ENCODE data around the gene MRM2.
A peak's percentile ranks its signal among the peaks of the same experiment; 100 is the strongest.
"Not testable (repeated sequence)": the region's sequence is repeated elsewhere in the genome, so short reads cannot be mapped to it uniquely, and the experiment has no call there.

Gene MRM2

DNA sequence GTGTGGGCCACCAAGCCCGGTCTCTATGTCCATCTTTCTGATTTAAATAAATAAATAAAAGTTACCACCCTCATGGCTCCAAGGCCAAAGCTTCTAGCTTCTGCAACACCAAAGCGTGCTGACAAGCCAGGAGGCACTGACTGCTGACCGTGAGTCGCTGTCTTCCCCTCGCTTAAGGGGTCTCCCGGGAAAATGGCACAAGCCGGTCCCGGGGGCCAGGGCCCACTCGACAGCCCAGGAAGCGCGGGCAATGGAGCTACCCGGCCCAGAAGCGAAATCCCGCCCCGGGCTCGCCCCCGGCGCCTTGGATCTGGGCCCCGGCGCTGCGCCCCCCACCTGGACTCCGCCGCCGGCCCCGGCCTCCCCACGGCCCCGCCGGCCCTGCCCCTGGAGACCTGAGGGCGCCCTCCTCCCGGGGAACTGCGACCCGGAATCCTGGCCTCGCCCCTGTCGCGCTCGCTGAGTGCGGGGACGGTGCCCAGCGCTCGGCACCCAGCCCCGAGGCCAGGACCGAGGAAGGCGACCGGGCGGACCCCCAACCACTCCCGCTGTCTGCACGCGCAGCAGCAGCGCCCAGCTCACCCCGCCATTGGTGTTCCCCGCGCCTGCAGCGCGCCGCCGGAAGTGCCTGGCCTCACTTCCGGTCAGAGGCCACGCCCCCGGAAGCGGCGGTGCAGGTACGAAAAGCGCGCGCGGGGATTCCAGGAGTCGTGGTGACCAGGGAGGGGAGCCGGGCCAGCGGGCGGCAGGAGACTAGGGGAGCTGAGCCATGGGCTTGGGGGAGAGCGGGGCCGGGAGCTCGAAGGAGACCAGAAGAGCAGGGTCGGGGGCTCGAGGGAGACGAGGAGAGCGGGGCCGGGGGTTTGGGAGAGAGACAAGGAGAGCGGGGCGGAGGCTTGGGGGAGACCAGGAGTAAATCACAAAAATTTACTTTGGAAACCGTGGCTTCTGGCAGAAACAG, at the start of gene MRM2, which contains the start of gene NUDT1:
MRM2 (minus strand) TSS at position 626 of the 961 bp plus-strand sequence; CDS start at position 590, 36 bp downstream.
NUDT1 (plus strand) TSS at position 647 of the 961 bp plus-strand sequence. CDS start 2,349 bp downstream, outside the sequence.
- DNase-seq (ENCODE audit: low spot score): peak; percentile 73

DNA sequence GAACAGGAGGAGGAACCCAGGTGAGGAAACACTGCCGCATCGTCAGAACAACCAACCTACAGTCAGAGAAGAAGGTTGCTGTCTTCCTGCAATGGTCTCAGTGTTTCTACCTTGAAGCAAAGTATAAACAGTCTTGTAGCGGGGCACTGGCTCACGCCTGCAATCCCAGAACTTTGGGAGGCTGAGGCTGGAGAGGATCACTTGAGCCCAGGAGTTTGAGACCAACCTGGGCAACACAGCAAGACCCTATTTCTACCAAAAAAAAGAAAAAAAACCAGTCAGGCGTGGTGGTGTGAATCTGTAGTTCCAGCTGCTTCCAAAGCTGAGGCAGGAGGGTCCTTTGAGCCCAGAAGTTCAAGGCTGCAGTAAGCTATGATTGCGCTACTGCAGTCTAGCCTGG, 48.9 kb upstream of the MRM2 start:
- DNase-seq (ENCODE audit: low spot score): no peak

GRCh38 chr7:2289621-2290020, 47.6 kb upstream of the MRM2 start:
- no peak for DNase-seq (ENCODE audit: low spot score)

DNA sequence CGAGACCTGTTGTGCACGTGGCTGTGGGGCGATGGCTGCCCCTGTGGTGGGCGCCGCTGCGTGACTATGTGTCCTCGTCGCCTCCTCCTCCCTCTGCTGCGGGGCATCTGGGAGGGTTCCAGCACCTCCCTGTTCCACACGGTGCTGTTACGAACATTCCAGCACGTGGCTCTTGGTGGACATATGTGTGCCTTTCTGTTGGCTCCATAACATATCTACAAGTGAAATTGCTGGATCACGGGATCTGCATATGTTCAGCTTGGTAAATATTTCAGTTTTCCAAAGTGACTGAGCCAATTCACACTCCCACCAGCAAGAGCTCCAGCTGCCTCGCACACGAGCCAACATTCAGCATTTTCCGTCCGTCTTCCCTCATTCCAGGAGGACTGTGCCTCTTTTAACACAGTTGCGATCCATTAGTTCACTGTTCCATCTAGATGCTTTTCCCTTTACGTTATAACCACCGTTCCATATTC, 47.1 kb upstream of the MRM2 start:
- no peak for DNase-seq (ENCODE audit: low spot score)

- no peak for DNase-seq (ENCODE audit: low spot score)
Observed at GRCh38 chr7:2288503-2288902, 46.5 kb upstream of the MRM2 start.

DNA sequence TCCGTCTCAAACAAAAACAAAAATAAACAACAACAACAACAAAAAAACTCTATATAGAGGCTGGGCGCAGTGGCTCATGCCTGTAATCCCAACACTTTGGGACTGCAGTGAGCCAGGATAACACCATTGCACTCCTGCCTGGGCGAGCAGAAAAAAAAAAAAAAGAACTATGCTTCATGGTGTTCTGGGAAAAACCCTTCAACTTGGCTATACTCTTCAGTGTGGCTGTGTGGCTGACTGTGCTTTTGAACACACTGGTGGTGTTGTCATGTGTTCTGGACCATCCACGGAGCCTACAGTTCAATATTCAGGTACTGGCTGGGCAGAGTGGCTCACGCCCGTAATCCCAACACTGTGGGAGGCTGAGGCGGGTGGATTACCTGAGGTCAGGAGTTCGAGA, 45.7 kb upstream of the MRM2 start:
- DNase-seq (ENCODE audit: low spot score): no peak

DNA sequence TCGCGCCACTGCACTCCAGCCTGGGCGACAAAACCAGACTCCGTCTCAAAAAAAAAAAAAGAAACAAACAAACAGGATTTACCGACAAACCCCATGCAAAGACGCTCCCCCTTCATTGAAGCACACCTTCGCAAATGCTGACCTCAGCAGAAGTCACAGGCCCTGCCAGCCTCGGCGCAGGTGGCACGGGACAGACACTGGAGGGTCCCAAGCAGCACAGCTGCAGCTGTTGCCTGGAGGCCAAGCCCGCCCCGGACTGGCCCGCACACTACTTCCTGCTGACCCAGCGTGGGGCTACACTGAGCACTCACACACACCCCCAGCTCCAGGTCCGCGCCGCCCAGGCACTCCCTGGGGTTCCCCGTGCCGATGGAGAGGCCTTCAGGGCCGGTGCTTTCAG, 41.1 kb upstream of the MRM2 start:
- no peak for DNase-seq (ENCODE audit: low spot score)

DNA sequence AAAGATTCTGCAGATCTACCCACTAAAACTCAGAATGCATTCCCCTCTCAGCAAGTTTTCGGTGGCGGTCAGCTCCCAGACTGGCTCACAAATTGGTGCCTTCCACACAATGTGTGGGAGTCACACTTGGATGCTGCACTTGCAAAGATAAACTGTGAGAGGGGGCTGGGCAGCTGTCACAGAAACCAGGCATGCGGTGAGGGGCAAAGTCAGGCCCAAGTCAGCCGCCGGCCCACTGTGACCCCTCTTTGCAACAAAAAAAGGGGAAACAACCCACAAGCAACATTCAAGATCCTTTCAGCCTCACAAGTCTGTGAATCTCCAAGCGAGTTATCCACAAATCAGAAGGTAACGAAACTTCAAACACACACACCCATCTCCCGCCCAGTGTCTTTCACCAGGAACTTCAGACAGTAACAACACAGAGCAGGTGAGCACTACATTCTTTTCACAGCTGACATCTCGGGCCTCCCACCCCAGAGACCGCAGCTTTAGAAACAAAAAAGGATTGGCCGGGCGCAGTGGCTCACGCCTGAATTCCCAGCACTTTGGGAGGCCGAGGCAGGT, 40.3 kb upstream of the MRM2 start:
- DNase-seq (ENCODE audit: low spot score): no peak

GRCh38 chr7:2281541-2281940, 39.5 kb upstream of the MRM2 start:
- peak; percentile 42 for DNase-seq (ENCODE audit: low spot score)

DNA sequence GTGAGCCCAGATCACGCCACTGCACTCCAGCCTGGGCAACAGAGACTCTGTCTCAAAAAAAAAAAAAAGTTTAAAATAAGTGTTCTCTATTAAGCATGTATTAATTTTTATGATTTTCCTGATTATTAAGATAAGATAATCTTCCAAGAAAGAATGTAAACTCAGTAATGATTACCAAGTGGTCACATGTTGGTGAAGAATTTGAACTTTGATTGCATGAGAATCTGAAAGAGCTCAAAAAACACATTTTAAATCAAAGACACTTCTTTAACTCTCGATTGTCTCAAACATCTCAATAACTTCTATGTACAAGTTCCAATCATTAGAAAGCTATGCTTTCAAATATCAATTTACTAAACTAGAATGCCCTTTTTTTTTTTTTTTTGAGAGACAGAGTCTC, 38.4 kb upstream of the MRM2 start:
- no peak for DNase-seq (ENCODE audit: low spot score)

GRCh38 chr7:2279896-2280295, 37.9 kb upstream of the MRM2 start:
- DNase-seq (ENCODE audit: low spot score): no peak

DNA sequence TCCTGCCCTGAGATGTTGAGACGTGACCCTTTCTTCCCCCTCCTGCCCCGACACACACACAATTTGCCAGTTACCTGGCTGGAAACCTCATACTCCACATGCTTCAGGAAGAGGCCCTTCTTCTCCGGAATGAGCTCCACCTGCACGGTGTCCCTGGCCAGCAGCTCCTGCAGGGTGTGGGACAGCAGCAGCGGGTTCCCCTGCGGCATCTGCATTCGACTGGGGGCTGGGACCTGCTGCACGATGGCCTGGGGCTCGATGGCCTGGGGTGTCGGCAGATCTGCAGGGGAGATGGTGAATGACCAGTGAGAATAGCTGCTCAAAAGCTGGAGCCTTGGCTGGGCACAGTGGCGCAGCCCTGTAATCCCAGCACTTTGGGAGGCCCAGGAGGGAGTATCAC, 36.0 kb upstream of the MRM2 start:
- DNase-seq (ENCODE audit: low spot score): no peak

DNA sequence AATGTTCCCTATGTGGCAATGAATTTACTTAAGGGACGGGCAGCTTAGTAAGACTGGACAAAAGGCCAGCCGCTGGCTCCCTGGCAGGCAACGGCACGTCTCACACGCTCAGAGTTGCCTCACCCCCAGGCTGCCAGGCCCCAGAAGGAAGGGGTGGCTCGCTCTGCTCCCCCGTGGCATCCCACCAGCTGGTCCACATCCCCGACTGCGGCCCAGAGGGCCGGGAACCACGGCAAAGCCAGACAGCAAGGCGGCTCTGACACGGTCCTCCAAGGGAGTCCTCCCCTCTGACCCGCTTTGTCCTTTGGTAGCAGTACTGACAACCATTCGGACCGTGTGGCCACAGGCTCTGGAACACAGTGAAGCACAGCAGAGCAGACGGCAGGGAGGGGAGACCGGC, 34.1 kb upstream of the MRM2 start:
- no peak for DNase-seq (ENCODE audit: low spot score)

DNA sequence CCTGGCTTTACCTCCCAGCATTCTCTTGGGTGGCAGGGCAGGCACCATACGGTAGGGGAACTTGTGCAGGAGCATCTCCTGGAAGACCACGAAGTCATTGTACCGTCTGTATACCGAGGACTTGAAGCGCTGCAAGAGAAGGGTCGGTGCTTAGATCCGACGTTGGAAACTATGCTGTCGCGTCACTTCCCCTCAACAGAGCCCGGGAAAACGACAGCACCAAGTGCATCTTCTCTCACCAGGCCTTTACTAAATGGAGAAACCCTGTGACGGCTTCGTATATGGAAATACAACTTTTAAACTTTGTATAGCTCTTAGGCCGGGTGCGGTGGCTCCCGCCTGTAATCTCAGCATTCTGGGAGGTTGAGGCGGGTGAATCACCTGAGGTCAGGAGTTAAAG, 33.1 kb upstream of the MRM2 start:
- DNase-seq (ENCODE audit: low spot score): no peak

DNA sequence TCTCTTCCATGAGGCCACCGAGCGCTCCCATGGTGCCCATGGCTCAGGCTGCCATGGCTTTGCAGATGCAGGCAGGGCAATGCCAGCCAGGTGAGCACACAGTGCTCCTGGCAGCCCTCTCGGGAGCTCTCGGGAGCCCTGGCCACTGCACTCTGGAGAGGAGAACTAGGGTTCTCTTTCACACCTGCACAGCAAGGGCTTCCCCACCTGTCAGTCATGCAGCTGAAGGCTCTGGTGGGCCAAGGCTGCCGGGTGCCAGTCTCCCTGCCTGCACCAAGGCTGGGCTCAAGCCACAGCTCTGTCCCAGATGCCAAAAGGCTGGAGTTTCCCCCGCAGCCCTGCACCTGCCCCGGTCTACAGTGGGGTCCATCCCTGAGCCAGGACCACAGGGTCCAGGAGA, 32.7 kb upstream of the MRM2 start:
- no peak for DNase-seq (ENCODE audit: low spot score)

DNA sequence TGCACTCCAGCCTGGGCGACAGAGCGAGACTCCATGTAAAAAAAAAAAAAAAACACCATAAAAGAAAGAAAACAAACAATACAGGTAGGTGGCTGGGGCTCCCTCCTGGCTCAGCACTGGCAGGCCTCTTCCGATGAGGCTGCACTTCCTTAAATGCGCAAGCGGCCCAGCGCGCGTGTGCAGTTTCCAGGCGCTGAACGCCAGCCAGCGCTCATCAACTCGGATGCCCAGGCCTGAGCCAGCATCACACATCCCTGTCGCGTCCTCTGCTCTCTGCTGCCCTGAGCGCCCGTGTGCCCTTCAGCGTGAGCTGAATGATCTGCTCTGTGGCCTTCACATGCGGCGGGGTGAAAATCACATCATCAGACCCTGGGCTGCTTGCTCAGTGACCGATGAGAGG, 31.9 kb upstream of the MRM2 start:
- DNase-seq (ENCODE audit: low spot score): no peak

- DNase-seq (ENCODE audit: low spot score): no peak
Observed at GRCh38 chr7:2272031-2272430, 30.0 kb upstream of the MRM2 start.

DNA sequence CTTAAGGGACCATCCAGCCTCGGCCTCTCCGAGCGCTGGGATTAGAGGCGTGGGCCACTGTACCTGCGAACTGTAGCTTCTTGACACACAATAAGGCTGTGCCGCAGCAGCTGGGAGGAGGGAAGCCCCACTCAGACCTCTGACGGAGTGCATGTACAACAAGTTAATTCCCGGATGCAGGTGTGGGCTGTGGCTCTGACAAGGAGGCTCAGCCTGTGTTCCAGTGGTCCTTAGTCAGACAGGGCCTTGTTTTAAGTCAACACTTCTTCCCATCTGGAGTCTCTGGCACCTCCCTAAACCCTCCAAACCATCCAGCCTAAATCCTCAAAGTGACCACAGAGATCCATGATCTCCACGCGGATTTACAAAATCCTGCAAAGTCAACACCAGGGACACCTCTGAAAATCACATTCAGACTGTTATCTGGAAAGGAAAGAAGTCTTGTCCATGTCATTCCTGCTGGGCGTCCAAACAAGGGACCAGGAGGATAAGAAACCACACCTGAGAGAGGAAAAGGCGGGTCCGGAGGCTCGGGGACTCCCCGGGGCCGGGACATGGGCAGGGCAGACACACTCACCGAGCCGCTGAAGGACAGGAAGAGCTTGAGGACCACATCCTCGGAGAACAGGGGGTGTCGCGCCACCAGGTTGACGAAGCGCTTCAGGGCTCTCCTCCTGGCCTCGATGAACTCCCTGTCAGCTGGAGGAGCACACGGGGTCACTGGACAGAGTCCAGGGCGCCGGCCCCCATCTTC, 29.4 kb upstream of the MRM2 start:
- no peak for DNase-seq (ENCODE audit: low spot score)

DNA sequence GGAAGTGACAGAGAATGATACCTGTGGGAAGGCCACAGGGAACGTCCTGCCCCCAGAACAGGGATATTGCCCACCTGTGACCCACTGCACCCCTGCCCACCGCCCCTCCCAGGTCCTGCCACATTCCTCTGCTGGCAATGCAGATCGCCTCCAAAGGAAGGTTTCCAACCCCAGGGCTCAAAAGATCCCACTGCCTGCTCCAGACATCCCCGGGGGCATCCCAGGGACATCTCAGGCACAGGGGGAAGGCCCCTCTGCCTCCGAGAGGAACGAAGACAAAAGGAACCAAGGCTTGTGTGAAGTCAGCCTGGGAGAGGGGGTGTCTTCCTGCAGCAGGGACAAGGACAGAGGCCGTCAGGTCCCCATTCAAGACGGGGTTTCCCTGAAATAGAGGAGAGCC, 28.5 kb upstream of the MRM2 start:
- no peak for DNase-seq (ENCODE audit: low spot score)

DNA sequence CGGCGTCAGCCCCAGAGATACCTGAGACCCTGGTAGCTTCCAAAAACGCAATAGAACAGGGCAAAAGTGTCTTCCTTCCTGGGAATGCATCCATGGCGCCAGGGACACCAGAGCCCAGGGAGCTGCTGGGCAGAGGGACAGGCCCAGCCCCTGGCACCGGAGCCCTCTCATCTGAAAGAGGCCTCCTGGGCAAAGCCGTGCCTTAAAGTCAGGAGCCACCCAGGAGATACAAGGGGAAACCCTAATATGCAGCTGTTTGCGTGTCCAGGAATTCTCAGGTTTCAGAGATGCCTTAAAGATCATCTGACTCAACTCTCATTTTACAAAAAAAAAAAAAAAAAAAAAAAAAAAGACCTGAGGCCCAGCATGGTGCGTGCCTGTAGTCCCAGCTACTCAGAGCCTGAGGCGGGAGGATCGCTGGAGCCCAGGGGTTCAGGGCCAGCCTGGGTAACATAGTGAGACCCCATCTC, 28.0 kb upstream of the MRM2 start:
- DNase-seq (ENCODE audit: low spot score): no peak

GRCh38 chr7:2269089-2269990, 27.3 kb upstream of the MRM2 start:
- DNase-seq (ENCODE audit: low spot score): not testable (repeated sequence)
